ENCODE results near the gene MRPL24.

- TF ChIP-seq EP300 (IDR thresholded peaks at IDR 0.05) (no peak), POLR2A (IDR thresholded peaks at IDR 0.05; ENCODE audit: low read length) (no peak), HDAC2 (IDR thresholded peaks at IDR 0.05) (no peak), CHD2 (IDR thresholded peaks at IDR 0.05; ENCODE audit: low read length, partially characterized antibody) (no peak), USF2 (IDR thresholded peaks at IDR 0.05) (no peak)
- TF ChIP-seq, protein P1, sequence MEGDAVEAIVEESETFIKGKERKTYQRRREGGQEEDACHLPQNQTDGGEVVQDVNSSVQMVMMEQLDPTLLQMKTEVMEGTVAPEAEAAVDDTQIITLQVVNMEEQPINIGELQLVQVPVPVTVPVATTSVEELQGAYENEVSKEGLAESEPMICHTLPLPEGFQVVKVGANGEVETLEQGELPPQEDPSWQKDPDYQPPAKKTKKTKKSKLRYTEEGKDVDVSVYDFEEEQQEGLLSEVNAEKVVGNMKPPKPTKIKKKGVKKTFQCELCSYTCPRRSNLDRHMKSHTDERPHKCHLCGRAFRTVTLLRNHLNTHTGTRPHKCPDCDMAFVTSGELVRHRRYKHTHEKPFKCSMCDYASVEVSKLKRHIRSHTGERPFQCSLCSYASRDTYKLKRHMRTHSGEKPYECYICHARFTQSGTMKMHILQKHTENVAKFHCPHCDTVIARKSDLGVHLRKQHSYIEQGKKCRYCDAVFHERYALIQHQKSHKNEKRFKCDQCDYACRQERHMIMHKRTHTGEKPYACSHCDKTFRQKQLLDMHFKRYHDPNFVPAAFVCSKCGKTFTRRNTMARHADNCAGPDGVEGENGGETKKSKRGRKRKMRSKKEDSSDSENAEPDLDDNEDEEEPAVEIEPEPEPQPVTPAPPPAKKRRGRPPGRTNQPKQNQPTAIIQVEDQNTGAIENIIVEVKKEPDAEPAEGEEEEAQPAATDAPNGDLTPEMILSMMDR (IDR thresholded peaks at IDR 0.05): no peak
Measured at GRCh38 chr1:156717351-156717750, 23.5 kb downstream of the MRPL24 start.

All from A549 (cell line).